AG08395 (cell line): Measurements from ENCODE around the gene VPS37C.
A peak's percentile ranks its signal among the peaks of the same experiment; 100 is the strongest.
"Not testable (repeated sequence)": the region's sequence is repeated elsewhere in the genome, so short reads cannot be mapped to it uniquely, and the experiment has no call there.

Source experiments
- DNase-seq: peaks from one replicate; pipeline ENCODE4 v3.0.0; 2012; ENCODE audit warnings: mixed read lengths, low spot score

The VPS37C gene

GRCh38 chr11:61174949-61175348, 13.7 kb upstream of the VPS37C start:
- DNase-seq: no peak

GRCh38 chr11:61174273-61174672, 13.0 kb upstream of the VPS37C start:
- DNase-seq: no peak

- peak; percentile 49 for DNase-seq
These were observed 12.2 kb upstream of the VPS37C start for GRCh38 chr11:61173456-61173855.

GRCh38 chr11:61172888-61173287, 11.7 kb upstream of the VPS37C start:
- no peak for DNase-seq

GRCh38 chr11:61172356-61172755, 11.1 kb upstream of the VPS37C start:
- DNase-seq: no peak

GRCh38 chr11:61171907-61172306, 10.7 kb upstream of the VPS37C start:
- DNase-seq: no peak

- DNase-seq: no peak
These were observed 9.3 kb upstream of the VPS37C start for GRCh38 chr11:61170566-61170965.

GRCh38 chr11:61168800-61169199, 7.6 kb upstream of the VPS37C start:
- DNase-seq: no peak

- DNase-seq: no peak
These were observed 6.9 kb upstream of the VPS37C start for GRCh38 chr11:61168042-61168688.

GRCh38 chr11:61166331-61166730, 5.1 kb upstream of the VPS37C start:
- DNase-seq: not testable (repeated sequence)

- not testable (repeated sequence) for DNase-seq
These were observed 4.6 kb upstream of the VPS37C start for GRCh38 chr11:61165785-61166184.

GRCh38 chr11:61164606-61165424, 3.6 kb upstream of the VPS37C start:
- no peak for DNase-seq

- no peak for DNase-seq
These were observed 2.7 kb upstream of the VPS37C start for GRCh38 chr11:61163714-61164605.

- no peak for DNase-seq
These were observed 1.8 kb upstream of the VPS37C start for GRCh38 chr11:61163021-61163420.

GRCh38 chr11:61162092-61162941, 1.1 kb upstream of the VPS37C start:
- DNase-seq: peak; percentile 28

GRCh38 chr11:61160487-61161189, 588 bp downstream of the VPS37C start:
- DNase-seq: no peak

GRCh38 chr11:61158691-61159381, 2.4 kb downstream of the VPS37C start:
- DNase-seq: peak; percentile 43

- DNase-seq: no peak
These were observed 3.5 kb downstream of the VPS37C start for GRCh38 chr11:61157743-61158142.

- DNase-seq: no peak
These were observed 5.5 kb downstream of the VPS37C start for GRCh38 chr11:61155741-61156140.

- no peak for DNase-seq
These were observed 5.9 kb downstream of the VPS37C start for GRCh38 chr11:61155312-61155711.
